K562 (cell line): ENCODE results near the gene CIAO2B. TPM values are rescaled to one million over a fixed set of nuclear protein-coding genes. Genes with fewer than 3 reads are reported as not detected.

Experiments used
- CREM ChIP-seq: IDR thresholded peaks from 2 replicates; pipeline ENCODE4 v1.6.1; 2014; ENCODE audit warnings: antibody characterized with exemption, low read depth
- GATAD2B ChIP-seq: fragments of 450-650 bp; IDR thresholded peaks from 2 replicates; pipeline ENCODE4 v1.6.1; 2017; ENCODE audit warnings: mild to moderate bottlenecking, borderline replicate concordance
- HCFC1 ChIP-seq: IDR thresholded peaks from 2 replicates; pipeline ENCODE4 v1.6.1; 2012; ENCODE audit warnings: low read depth, low read length, improper control_type of control experiment
- HNRNPK ChIP-seq: fragments of 200-400 bp; formaldehyde crosslinking; IDR thresholded peaks from one replicate; pipeline ENCODE4 v1.6.1; 2018; ENCODE audit warnings: mild to moderate bottlenecking, low read depth, low read length; ENCODE audit not compliant: poor library complexity, severe bottlenecking
- MYNN ChIP-seq, 2 experiments: sonication (generic); formaldehyde crosslinking in 1 of 2; IDR thresholded peaks; 2 replicates each; pipeline versions ENCODE4 v1.5.0 to v1.6.1; 2016 to 2020; ENCODE audit warnings: antibody characterized with exemption in 1 of 2, missing genetic modification reagents in 1 of 2
- NFYB ChIP-seq: IDR thresholded peaks from 2 replicates; pipeline ENCODE4 v1.6.1; 2011; ENCODE audit warnings: mild to moderate bottlenecking, moderate library complexity; ENCODE audit not compliant: insufficient read length; ENCODE audit errors: extremely low read depth
- PHB ChIP-seq: fragments of 250-450 bp; sonication (Bioruptor Pico); IDR thresholded peaks from 2 replicates; pipeline ENCODE4 v1.5.0; 2021
- POLR2AphosphoS5 ChIP-seq: IDR thresholded peaks from 2 replicates; pipeline ENCODE4 v1.6.1; 2011; ENCODE audit warnings: mild to moderate bottlenecking, low read depth, low read length, moderate library complexity; ENCODE audit not compliant: control insufficient read depth, insufficient read depth
- POLR2B ChIP-seq: fragments of 450-650 bp; IDR thresholded peaks from 2 replicates; pipeline ENCODE4 v1.6.1; 2018; ENCODE audit warnings: low read depth; ENCODE audit not compliant: partially characterized antibody
- RB1 ChIP-seq: fragments of 450-650 bp; IDR thresholded peaks from 2 replicates; pipeline ENCODE4 v1.6.1; 2017; ENCODE audit warnings: low read depth, mild to moderate bottlenecking
- RBM15 ChIP-seq: fragments of 200-400 bp; formaldehyde crosslinking; IDR thresholded peaks from 2 replicates; pipeline ENCODE4 v1.6.1; 2018; ENCODE audit warnings: mild to moderate bottlenecking, low read length, moderate library complexity; ENCODE audit not compliant: insufficient read depth
- SIX5 ChIP-seq, 2 experiments: IDR thresholded peaks; 2 replicates each; pipeline ENCODE4 v1.6.1; 2011; ENCODE audit warnings: low read length in 2 of 2, borderline replicate concordance in 1 of 2, low read depth in 1 of 2, mild to moderate bottlenecking in 1 of 2, moderate library complexity in 1 of 2; ENCODE audit not compliant: insufficient read depth in 1 of 2
- STAT5A ChIP-seq: IDR thresholded peaks from 2 replicates; pipeline ENCODE4 v1.6.1; 2012; ENCODE audit warnings: low read length, inconsistent platforms, borderline replicate concordance
- ZBTB8A ChIP-seq: fragments of 450-650 bp; IDR thresholded peaks from 2 replicates; pipeline ENCODE4 v1.6.1; 2018; ENCODE audit warnings: mild to moderate bottlenecking, moderate library complexity; ENCODE audit not compliant: partially characterized antibody
- ZNF146 ChIP-seq: IDR thresholded peaks from one replicate; pipeline ENCODE4 v1.6.1; 2018; ENCODE audit warnings: missing compliant biosample characterization; ENCODE audit not compliant: unreplicated experiment
- polyA plus RNA-seq, 8 experiments: library from polyadenylated mRNA; depleted of rRNA in 4 of 8; stranded (reverse) in 5 of 8; unstranded in 3 of 8; fragments of >200 nt; fragmentation: Nextera tagmentation in 2 of 8; fragmentation: Illumina TruSeq in 1 of 8; extraction: Ambion mirVana in 2 of 8; extraction: Trizol in 1 of 8; gene quantifications; 2 replicates each; pipeline versions ENCODE4 v1.2.1 to v1.2.3, GENCODE V29; 2011 to 2014; ENCODE audit warnings: inconsistent platforms in 1 of 8, missing spikeins in 1 of 8
- total RNA-seq, 7 experiments: library from RNA; depleted of rRNA in 6 of 7; stranded (reverse); fragments of >200 nt in 6 of 7; fragmentation: Illumina TruSeq in 2 of 7; extraction: Trizol in 2 of 7; gene quantifications; 2 replicates each; pipeline versions ENCODE4 v1.2.1 to v1.2.3, GENCODE V29; 2011 to 2021; ENCODE audit warnings: low replicate concordance in 1 of 7
- TF ChIP-seq, protein P1 (sequence below): fragments of 450-650 bp; formaldehyde crosslinking; IDR thresholded peaks from 2 replicates; pipeline ENCODE4 v1.4.0; 2020; ENCODE audit warnings: mild to moderate bottlenecking, mixed read lengths
- TF ChIP-seq, protein P2 (sequence below): sonication (generic); formaldehyde crosslinking; IDR thresholded peaks from 2 replicates; pipeline ENCODE4 v1.8.0; 2022; ENCODE audit warnings: missing genetic modification reagents, mild to moderate bottlenecking, moderate library complexity, borderline replicate concordance
- TF ChIP-seq, protein P3 (sequence below): sonication (generic); formaldehyde crosslinking; IDR thresholded peaks from 2 replicates; pipeline ENCODE4 v1.9.0; 2022; ENCODE audit warnings: mild to moderate bottlenecking, missing genetic modification reagents
- TF ChIP-seq, protein P4 (sequence below): sonication (generic); formaldehyde crosslinking; IDR thresholded peaks from 2 replicates; pipeline ENCODE4 v1.8.0; 2022; ENCODE audit warnings: mild to moderate bottlenecking, missing genetic modification reagents

Gene CIAO2B
- total and polyA plus RNA-seq, 9 of the 15 experiments (the other 6 are each of a cell fraction or from before 2014, with no cell fraction given), result 86.8 to 182 (median 113) TPM

DNA sequence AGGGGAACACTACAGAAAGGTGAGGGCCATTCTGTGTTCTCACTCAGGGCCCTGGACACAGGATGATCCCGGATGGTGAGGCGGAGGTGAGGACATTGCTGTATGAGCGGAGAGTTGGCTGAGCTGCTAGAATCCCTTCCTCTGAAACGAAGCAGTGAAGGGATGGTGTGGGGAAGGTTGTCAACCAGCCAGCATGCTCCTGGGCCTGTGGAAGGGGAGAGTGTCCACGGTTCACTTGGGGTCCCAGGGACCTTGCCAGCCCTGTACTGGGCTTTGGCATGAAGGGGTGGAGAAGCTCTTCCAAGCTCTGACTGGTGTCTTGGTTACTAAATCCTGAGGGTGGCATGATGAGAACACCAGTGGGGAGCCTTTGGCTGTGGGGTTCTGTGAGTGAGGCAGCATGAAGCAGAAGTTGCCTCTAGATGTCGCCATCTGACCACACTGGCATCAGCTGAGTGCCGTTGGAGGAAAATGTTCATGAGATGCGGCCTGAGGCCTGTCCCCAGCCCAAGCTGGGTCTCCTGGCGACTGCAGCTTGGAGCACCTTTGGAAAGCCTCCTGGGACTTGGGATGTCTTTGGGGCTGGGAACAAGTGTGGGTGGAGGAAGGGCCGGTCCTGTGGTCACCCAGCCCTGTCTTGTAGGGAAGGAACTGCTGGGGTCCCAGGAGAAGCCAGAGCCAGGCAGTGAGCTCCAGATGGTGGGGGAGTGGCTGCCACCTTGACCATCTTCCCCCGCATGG lies 39.1 kb downstream of the CIAO2B start (continued):
- TF ChIP-seq SIX5 (IDR thresholded peaks at IDR 0.05; ENCODE audit: borderline replicate concordance in 1 of 2, insufficient read depth in 1 of 2, low read depth in 1 of 2, low read length in 2 of 2), result no peak
- TF ChIP-seq MYNN (IDR thresholded peaks at IDR 0.05), result peak; percentile 48; the same call in 1 of the 2 replicates
- TF ChIP-seq MYNN (CRISPR knock-in tag; IDR thresholded peaks at IDR 0.05), result no peak
- TF ChIP-seq, protein P1, sequence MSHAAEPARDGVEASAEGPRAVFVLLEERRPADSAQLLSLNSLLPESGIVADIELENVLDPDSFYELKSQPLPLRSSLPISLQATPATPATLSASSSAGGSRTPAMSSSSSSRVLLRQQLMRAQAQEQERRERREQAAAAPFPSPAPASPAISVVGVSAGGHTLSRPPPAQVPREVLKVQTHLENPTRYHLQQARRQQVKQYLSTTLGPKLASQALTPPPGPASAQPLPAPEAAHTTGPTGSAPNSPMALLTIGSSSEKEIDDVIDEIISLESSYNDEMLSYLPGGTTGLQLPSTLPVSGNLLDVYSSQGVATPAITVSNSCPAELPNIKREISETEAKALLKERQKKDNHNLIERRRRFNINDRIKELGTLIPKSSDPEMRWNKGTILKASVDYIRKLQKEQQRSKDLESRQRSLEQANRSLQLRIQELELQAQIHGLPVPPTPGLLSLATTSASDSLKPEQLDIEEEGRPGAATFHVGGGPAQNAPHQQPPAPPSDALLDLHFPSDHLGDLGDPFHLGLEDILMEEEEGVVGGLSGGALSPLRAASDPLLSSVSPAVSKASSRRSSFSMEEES (CRISPR knock-in tag), result no peak
- TF ChIP-seq HNRNPK, result no peak
- TF ChIP-seq, protein P2, sequence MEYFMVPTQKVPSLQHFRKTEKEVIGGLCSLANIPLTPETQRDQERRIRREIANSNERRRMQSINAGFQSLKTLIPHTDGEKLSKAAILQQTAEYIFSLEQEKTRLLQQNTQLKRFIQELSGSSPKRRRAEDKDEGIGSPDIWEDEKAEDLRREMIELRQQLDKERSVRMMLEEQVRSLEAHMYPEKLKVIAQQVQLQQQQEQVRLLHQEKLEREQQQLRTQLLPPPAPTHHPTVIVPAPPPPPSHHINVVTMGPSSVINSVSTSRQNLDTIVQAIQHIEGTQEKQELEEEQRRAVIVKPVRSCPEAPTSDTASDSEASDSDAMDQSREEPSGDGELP (CRISPR knock-in tag), result peak; percentile 83
- TF ChIP-seq HCFC1, result 0 out of 2 replicates have a peak, but pooled peaks have one; percentile 16
- TF ChIP-seq GATAD2B, result no peak
- no peak for TF ChIP-seq PHB (CRISPR knock-in tag)
- no peak for TF ChIP-seq ZNF146 (CRISPR knock-in tag)
- TF ChIP-seq RB1, result peak; percentile 81; the same call in 1 of the 2 replicates
- TF ChIP-seq POLR2AphosphoS5, result no peak
- TF ChIP-seq, protein P3, sequence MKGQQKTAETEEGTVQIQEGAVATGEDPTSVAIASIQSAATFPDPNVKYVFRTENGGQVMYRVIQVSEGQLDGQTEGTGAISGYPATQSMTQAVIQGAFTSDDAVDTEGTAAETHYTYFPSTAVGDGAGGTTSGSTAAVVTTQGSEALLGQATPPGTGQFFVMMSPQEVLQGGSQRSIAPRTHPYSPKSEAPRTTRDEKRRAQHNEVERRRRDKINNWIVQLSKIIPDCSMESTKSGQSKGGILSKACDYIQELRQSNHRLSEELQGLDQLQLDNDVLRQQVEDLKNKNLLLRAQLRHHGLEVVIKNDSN (CRISPR knock-in tag), result no peak
- TF ChIP-seq NFYB, result no peak
- TF ChIP-seq STAT5A, result no peak
- TF ChIP-seq, protein P4, sequence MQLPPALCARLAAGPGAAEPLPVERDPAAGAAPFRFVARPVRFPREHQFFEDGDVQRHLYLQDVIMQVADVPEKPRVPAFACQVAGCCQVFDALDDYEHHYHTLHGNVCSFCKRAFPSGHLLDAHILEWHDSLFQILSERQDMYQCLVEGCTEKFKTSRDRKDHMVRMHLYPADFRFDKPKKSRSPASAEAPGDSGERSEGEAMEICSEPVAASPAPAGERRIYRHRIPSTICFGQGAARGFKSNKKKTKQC (CRISPR knock-in tag), result peak; percentile 32; the same call in 1 of the 2 replicates
- no peak for TF ChIP-seq POLR2B
- TF ChIP-seq CREM, result peak; percentile 41; the same call in 1 of the 2 replicates
- TF ChIP-seq ZBTB8A, result no peak
- TF ChIP-seq RBM15, result no peak
